Measurements from ENCODE around the gene XPC.
"Not testable (repeated sequence)": the region's sequence is repeated elsewhere in the genome, so short reads cannot be mapped to it uniquely, and the experiment has no call there.

XPC gene

GRCh38 chr3:14130707-14131106, 47.7 kb downstream of the XPC start:
- DNase-seq, result no peak

- no peak for DNase-seq
Measured at GRCh38 chr3:14130230-14130629, 48.2 kb downstream of the XPC start.

- no peak for DNase-seq
Measured at GRCh38 chr3:14129296-14129695, 49.1 kb downstream of the XPC start.

- DNase-seq, result no peak
Measured at GRCh38 chr3:14128724-14129123, 49.7 kb downstream of the XPC start.

- no peak for DNase-seq
Measured at GRCh38 chr3:14127516-14128161, 50.8 kb downstream of the XPC start.

GRCh38 chr3:14126887-14127505, 51.4 kb downstream of the XPC start:
- DNase-seq, result no peak

GRCh38 chr3:14126017-14126886, 52.1 kb downstream of the XPC start:
- no peak for DNase-seq

- no peak for DNase-seq
Measured at GRCh38 chr3:14125193-14126016, 53.0 kb downstream of the XPC start.

- peak; percentile 91 for DNase-seq
Measured at GRCh38 chr3:14124615-14125192, 53.7 kb downstream of the XPC start, which contains the start of the genes CHCHD4 and TMEM43. Gene CHCHD4, minus strand, starts transcription at chr3:14124870. Its CDS starts 194 bp downstream, at chr3:14124676. Gene TMEM43, plus strand, starts transcription at chr3:14125052. Its CDS starts 142 bp downstream, at chr3:14125194.

- DNase-seq, result no peak
Measured at GRCh38 chr3:14124223-14124614, 54.2 kb downstream of the XPC start.

- DNase-seq, result no peak
Measured at GRCh38 chr3:14123308-14124222, 54.8 kb downstream of the XPC start.

GRCh38 chr3:14122301-14122700, 56.1 kb downstream of the XPC start:
- DNase-seq, result no peak

- DNase-seq, result no peak
Measured at GRCh38 chr3:14121859-14122258, 56.5 kb downstream of the XPC start.

- DNase-seq, result not testable (repeated sequence)
Measured at GRCh38 chr3:14120921-14121448, 57.4 kb downstream of the XPC start.

- no peak for DNase-seq
Measured at GRCh38 chr3:14120111-14120920, 58.1 kb downstream of the XPC start.

- DNase-seq, result no peak
Measured at GRCh38 chr3:14119651-14120050, 58.8 kb downstream of the XPC start.

GRCh38 chr3:14118400-14119381, 59.7 kb downstream of the XPC start:
- no peak for DNase-seq

- DNase-seq, result no peak
Measured at GRCh38 chr3:14117468-14118399, 60.7 kb downstream of the XPC start.

Measured in DMS79 (cell line).